ENCODE results near the gene TMEM185B.
"Not testable (repeated sequence)": the region's sequence is repeated elsewhere in the genome, so short reads cannot be mapped to it uniquely, and the experiment has no call there.

TMEM185B gene

DNA sequence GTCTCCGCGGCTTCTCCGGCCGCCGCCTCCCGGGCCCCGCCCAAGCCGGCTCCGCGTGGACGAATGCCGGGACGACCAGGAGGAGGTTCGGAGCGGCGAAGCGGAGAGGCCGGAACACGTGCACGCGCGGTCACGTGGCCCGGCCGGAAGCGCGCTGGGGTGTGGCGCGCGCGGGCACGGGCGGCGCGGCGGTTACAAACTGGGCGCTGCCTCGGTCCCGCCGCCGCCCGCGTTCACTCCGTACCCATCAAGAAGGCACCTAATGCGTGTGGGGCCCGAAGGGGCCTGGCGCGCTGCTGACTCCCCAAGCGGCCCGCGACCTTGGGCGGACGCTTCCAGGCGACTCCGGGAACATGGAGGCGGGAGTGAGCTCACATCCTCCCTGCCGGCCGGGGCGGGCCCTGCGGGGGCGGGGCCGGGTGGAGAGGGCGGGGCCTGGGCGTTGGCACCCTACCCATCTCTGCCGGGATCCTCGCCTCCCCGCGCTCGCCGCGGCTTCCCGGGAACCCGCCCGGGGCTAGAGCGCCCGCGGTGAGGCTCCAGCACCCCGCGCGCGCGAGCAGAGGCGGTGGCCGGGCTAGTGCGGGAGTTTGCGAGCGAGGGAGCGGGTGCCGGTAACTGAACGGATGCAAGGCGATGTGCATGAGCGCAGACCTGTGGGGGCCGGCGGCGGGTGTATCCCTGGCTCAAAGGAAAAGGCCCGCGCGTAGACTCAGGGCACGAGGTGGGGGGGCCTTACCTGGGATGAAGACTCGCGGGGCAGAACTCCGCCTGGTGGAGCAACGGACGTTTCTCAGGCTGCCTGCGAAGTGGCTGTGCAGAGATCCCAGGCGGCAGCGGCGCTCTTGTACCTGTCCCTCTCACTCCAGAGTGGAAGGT, at the start of gene TMEM185B:
TMEM185B (minus strand) TSS at position 367 of the 879 bp plus-strand sequence. CDS start 424 bp downstream, outside the sequence.
- DNase-seq: peak; percentile 84

DNA sequence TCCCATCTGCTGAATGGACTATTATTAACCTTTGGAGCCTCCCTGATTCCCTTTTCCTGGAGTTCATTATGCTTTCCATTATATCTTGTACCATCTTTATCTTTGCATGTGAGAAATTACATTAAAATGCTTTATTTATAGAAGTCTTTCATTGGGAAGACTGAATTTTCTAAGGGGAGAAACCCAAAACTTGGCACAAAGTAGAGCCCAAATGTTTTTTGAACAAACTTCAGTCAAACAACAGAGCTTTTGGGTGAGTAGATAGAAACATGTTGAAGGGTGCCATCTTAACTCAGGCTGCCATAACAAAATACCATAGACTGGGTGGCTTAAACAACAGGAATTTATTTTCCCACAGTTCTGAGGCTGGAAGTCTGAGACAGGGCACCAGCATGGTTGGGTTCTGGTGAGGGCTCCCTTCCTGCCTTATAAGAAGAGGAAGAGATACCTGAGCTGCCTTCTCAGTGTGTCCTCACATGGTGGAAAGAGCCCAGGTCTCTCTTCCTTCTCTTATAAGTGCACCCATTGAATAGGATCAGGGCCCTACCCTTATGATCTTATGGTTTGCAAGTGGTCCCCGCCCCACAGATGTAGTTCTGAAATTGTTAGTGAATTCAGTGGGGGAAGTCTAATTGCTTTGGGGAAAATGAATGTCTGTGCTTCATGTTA, 48.6 kb upstream of the TMEM185B start:
- no peak for DNase-seq

DNA sequence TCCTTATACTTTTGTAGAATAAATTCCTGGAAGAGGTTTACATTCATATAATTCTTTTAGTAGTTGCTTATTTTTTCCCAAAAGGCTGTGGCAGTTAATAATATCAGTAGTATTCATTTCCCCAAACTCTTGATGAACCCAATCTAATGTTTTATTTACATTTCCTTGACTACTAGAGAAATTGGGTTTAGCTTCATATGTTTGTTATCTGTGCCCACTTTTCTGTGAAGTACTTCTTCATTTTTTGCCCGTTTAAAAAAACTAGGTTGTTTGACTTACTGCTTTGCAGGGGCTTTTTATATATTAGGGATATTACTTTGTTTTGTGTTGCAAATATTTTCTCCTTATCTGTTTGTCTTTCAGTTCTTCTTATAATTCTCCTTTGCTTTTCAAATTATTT, 46.6 kb upstream of the TMEM185B start:
- no peak for DNase-seq

GRCh38 chr2:120269076-120269744, 46.0 kb upstream of the TMEM185B start:
- DNase-seq: no peak

DNA sequence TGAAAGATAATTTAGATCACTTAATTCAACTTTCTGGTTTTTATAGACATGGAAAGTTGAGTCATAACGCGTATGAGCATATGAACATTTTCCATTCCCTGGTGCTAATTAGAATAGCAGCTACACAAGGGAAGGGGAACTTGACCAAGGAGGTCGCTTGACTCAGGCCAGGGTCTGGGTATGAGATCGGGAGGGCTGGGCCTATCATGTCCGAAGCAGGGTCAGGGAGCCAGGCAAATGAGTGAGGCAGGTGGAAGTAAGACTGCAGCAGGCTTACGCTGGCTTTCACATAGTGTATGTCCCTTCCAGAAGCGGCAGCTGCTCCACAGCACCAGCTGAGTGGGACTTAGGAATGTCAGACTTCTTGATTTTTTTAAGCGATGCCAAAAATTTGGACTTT, 44.1 kb upstream of the TMEM185B start:
- no peak for DNase-seq

- no peak for DNase-seq
Observed at GRCh38 chr2:120265006-120265405, 41.8 kb upstream of the TMEM185B start.

DNA sequence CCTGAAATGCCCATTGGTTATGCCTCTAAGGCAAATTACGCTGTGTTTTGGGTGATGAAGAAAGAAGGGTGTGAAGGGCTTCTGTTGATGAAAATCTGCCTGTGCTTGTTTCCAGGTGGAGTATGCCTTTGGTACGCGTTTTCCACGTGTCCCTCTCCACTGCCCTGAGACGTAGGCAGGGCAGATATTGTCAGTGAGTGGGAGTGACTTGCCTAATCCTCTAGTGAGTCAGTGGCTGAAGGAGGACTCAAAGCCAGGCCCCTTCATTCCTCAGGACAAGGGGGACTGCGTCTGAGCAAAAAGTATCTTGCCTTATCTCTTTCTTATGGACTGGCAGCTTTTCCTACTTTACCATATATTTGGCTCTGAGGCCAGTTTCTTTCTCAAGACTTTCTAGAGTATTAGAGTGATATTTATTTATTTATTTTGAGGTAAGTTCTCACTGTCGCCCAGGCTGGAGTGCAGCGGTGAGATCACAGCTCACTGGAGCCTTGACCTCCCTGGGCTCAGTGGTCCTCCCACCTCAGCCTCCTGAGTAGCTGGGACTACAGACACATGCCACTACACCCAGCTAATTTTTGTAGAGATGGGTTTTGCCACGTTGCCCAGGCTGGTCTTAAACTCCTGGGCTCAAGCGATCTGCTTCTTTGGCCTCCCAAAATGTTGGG, 39.7 kb upstream of the TMEM185B start:
- no peak for DNase-seq

DNA sequence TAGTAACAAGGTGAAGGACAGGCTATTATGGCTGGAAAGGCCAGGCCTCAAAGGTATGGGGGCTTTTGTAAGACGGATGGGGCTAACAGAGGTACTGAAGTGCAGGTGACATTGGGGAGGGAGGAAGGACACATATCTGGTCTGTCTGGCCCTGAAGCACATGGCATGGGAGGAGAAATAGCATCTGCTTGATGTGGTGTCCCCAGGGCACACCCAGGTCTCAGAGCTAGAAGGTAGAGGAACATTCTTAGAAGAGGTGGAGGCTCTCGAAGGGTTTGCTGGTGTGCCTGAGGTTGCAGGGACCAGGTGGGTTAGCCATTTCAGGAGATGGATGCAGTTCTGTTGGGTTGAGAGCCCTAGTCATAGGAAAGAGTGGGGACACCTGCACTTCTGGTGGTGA, 39.0 kb upstream of the TMEM185B start:
- no peak for DNase-seq

- DNase-seq: peak; percentile 48
Observed at GRCh38 chr2:120261387-120262006, 38.3 kb upstream of the TMEM185B start.

GRCh38 chr2:120260736-120261135, 37.5 kb upstream of the TMEM185B start:
- no peak for DNase-seq

DNA sequence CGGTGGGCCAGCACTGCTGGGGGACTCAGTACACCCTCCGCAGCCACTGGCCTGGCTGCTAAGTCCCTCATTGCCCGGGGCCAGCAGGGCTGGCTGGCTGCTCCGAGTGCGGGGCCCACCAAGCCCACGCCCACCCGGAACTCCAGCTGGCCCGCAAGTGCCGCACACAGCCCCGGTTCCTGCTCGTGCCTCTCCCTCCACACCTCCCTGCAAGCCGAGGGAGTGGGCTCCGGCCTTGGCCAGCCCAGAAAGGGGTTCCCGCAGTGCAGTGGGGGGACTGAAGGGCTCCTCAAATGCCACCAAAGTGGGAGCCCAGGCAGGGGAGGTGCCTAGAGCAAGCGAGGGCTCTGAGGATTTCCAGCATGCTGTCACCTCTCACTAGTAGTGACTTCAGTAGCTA, 36.7 kb upstream of the TMEM185B start:
- DNase-seq: not testable (repeated sequence)

GRCh38 chr2:120258196-120258595, 35.0 kb upstream of the TMEM185B start:
- DNase-seq: no peak

DNA sequence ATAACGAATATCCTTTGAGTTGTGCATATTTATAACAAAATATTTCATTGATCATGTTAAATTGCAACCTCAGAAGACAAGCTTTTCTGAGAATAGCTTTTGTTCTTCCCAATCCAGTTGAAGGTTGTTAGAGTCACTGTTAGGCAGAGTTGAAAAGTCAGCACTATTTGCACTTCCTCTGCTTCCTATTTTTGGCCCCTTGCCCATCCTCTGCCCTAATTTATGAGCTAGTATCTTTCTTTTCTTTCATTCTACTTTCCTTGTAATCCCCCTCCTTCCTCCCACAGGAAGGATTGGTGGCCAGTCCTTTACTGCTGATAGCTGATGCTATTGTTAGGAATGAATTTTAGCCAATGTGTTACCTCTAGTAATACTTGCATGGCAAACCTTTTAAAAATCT, 34.3 kb upstream of the TMEM185B start:
- no peak for DNase-seq

GRCh38 chr2:120256651-120257000, 33.4 kb upstream of the TMEM185B start:
- DNase-seq: no peak

- DNase-seq: no peak
Observed at GRCh38 chr2:120255986-120256650, 32.9 kb upstream of the TMEM185B start.

DNA sequence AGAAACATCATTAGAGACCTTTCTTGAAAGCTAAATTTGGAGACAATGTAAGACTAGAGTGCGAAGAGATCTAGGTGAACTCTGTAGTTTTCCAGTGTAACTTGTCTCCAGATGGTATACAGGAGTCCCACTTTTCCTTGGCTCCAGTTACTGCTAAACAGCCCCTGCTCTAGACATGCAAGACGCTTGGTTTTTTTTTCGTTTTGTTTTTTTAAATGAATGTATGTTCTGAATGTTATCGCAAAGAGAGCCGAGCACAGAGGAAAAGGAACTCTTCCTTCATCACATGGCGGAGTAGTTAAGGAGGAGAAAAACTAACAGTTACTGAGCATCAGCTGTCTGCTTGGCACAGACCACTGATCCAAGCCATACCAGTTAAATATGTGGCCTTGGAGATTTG, 31.9 kb upstream of the TMEM185B start:
- no peak for DNase-seq

- DNase-seq: no peak
Observed at GRCh38 chr2:120254178-120254577, 31.0 kb upstream of the TMEM185B start.

GRCh38 chr2:120253021-120253882, 30.1 kb upstream of the TMEM185B start:
- DNase-seq: peak; percentile 28

DNA sequence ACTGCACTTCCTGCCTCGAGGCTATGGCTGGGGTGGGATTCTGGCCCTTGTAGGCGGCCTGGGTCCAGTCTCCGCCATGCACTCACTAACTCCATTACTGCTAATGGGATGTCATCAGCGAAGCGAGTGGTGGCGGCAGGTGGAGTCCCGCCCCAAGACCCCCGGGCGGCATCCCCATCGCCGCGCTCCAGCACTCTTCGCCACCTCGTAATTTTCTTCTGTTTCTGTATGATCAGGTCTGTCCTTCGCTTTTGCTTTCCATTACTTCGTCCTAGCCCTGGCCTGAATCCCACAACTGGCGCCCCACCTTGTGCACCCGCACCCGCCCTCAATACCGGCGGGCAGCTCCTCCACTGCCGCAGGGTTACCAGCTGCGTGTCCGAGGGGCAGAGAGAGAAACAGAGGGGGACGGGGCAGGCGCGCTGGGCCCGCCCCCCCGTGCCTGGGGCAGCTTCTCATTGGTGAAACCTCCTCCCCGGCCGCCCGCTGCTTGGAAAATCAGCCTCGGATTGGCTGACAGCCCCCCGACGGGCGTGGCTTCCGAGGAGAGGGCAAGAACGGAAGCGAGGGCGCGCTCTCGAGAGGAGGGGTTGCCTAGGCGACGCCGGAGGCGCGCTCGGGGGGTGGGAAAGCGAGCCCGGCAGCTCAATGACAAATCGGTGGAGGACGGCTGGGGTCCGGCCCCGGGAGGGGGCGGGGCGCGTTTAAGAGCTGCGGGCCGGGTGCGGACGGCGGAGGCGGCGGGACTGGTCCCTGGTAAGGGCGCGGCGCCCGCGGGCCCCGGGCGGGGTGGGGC, 29.2 kb upstream of the TMEM185B start, which contains the start of gene RALB:
RALB (plus strand) TSS at position 628 of the 796 bp plus-strand sequence. CDS start 25,813 bp downstream, outside the sequence.
- peak; percentile 98 for DNase-seq

DNA sequence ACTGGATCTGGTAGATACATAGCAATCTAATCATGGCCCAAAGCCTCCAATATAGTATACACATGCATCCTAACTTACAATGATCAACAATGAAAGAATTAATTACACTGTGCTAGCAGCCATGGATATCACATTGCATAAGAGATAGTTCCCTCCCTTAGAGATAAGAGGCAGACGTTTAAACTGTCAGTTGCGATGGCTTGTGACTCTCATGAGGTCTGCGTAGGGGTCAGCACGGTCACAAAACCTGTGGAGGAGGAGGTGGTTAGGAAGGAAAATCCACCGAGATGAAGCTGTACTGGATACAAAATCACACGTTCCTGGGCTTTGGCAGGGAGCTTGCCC, 28.7 kb upstream of the TMEM185B start:
- no peak for DNase-seq
